ENCODE measurements around the gene KRTAP5-1. TPM values are rescaled to one million over a fixed set of nuclear protein-coding genes. Genes with fewer than 3 reads are reported as not detected.
A peak's percentile ranks its signal among the peaks of the same experiment; 100 is the strongest.

Gene KRTAP5-1
- total RNA-seq, 1 donor from 2014 or later: not detected

GRCh38 chr11:1560002-1560648 lies 25.0 kb downstream of the KRTAP5-1 start:
- no peak overlapping the region for H3K4me3 ChIP-seq
- peak overlapping the region; percentile 80 for H3K27ac ChIP-seq
- intact Hi-C loops (cut with DNase I): no loop called here
- no peaks in the 10 kb centered on the region for H3K36me3 ChIP-seq
- H3K9me3 ChIP-seq: no peaks in the 10 kb centered on the region
- no peaks in the 10 kb centered on the region for H3K27me3 ChIP-seq
- peaks cover 40% of the 10 kb centered on the region for H3K4me1 ChIP-seq
- DNase-seq (ENCODE audit: extremely low spot score in 2 of 2): no peak
- TF ChIP-seq CTCF (IDR thresholded peaks at IDR 0.05) (no peak), POLR2A (IDR thresholded peaks at IDR 0.05) (no peak), POLR2AphosphoS5 (IDR thresholded peaks at IDR 0.05; ENCODE audit: insufficient read depth in 1 of 2, low read depth in 1 of 2) (no peak)

- H3K4me3 ChIP-seq: peak overlapping the region in 1 of 2 donors; percentile 1
These were observed 25.8 kb downstream of the KRTAP5-1 start for GRCh38 chr11:1559111-1559951.

GRCh38 chr11:1558775-1559110 lies 26.3 kb downstream of the KRTAP5-1 start:
- TF ChIP-seq CTCF (IDR thresholded peaks at IDR 0.05) (no peak), POLR2AphosphoS5 (IDR thresholded peaks at IDR 0.05; ENCODE audit: insufficient read depth in 1 of 2, low read depth in 1 of 2) (no peak), POLR2A (IDR thresholded peaks at IDR 0.05) (no peak)
- DNase-seq (ENCODE audit: extremely low spot score in 2 of 2): no peak
- intact Hi-C loops (cut with DNase I): no loop called here
- Histone ChIP-seq H3K36me3 (no peaks in the 10 kb centered on the region), H3K27ac (peak overlapping the region; percentile 80), H3K4me1 (peaks cover 29% of the 10 kb centered on the region), H3K9me3 (no peaks in the 10 kb centered on the region), H3K27me3 (no peaks in the 10 kb centered on the region), H3K4me3 (peak overlapping the region in 1 of 2 donors; percentile 1)

More at GRCh38 chr11:1559111-1559951, 25.8 kb downstream of the KRTAP5-1 start:
- Histone ChIP-seq H3K4me1 (peaks cover 34% of the 10 kb centered on the region), H3K27me3 (no peaks in the 10 kb centered on the region), H3K27ac (peak overlapping the region; percentile 80), H3K9me3 (no peaks in the 10 kb centered on the region), H3K36me3 (no peaks in the 10 kb centered on the region)
- TF ChIP-seq CTCF (IDR thresholded peaks at IDR 0.05) (no peak), POLR2A (IDR thresholded peaks at IDR 0.05) (no peak), POLR2AphosphoS5 (IDR thresholded peaks at IDR 0.05; ENCODE audit: insufficient read depth in 1 of 2, low read depth in 1 of 2) (peak; percentile 39 to 84)
- intact Hi-C loops (cut with DNase I): no loop called here
- DNase-seq (ENCODE audit: extremely low spot score in 2 of 2): no peak

- Histone ChIP-seq H3K4me3 (peak overlapping the region in 1 of 2 donors; percentile 11), H3K9me3 (no peaks in the 10 kb centered on the region), H3K36me3 (no peaks in the 10 kb centered on the region), H3K27me3 (no peaks in the 10 kb centered on the region), H3K4me1 (peaks cover 29% of the 10 kb centered on the region), H3K27ac (peak overlapping the region; percentile 80)
- no peak for DNase-seq (ENCODE audit: extremely low spot score in 2 of 2)
- TF ChIP-seq POLR2A (IDR thresholded peaks at IDR 0.05) (no peak), POLR2AphosphoS5 (IDR thresholded peaks at IDR 0.05; ENCODE audit: insufficient read depth in 1 of 2, low read depth in 1 of 2) (peak; percentile 43 to 52)
- intact Hi-C loops (cut with DNase I): no loop called here
These were observed 26.9 kb downstream of the KRTAP5-1 start for GRCh38 chr11:1557904-1558774.
